Fibroblast of lung (primary cell): Measurements from ENCODE around the gene IGF2R. TPM values are rescaled to one million over a fixed set of nuclear protein-coding genes. Genes with fewer than 3 reads are reported as not detected.

ENCODE experiments used
- DNase-seq, 2 donors: peaks; one replicate each; pipeline versions ENCODE4 v3.0.0 to v3.0.0-alpha.2; 2010; ENCODE audit warnings: low read depth in 2 of 2
- H2AFZ ChIP-seq: 2 replicates; pipeline ENCODE4 v1.5.1; 2012; ENCODE audit warnings: low read length, control low read depth, inconsistent platforms
- H3K27ac ChIP-seq: 2 replicates; pipeline ENCODE4 v1.5.1; 2011; ENCODE audit warnings: low read length, control low read depth; ENCODE audit not compliant: insufficient read depth
- H3K27me3 ChIP-seq: 2 replicates; pipeline ENCODE4 v1.5.1; 2011; ENCODE audit warnings: mild to moderate bottlenecking, low read length; ENCODE audit not compliant: control insufficient read depth, insufficient read depth
- H3K36me3 ChIP-seq: 2 replicates; pipeline ENCODE4 v1.5.1; 2011; ENCODE audit warnings: low read length; ENCODE audit not compliant: control insufficient read depth, insufficient read depth
- H3K4me1 ChIP-seq: 2 replicates; pipeline ENCODE4 v1.5.1; 2011; ENCODE audit warnings: low read length; ENCODE audit not compliant: control insufficient read depth, insufficient read depth; ENCODE audit errors: extremely low read depth
- H3K4me2 ChIP-seq: 2 replicates; pipeline ENCODE4 v1.5.1; 2011; ENCODE audit warnings: low read length, control low read depth; ENCODE audit not compliant: insufficient read depth; ENCODE audit errors: extremely low read depth
- H3K4me3 ChIP-seq, 4 experiments: fragments of 200-600 bp in 1 of 4; sonication (generic) in 1 of 4; replicated peaks in 1 of 4; 2 replicates each; pipeline ENCODE4 v1.5.1; 2011 to 2016; ENCODE audit warnings: low read length in 4 of 4, low read depth in 3 of 4, mild to moderate bottlenecking in 3 of 4, control low read depth in 2 of 4, inconsistent platforms in 1 of 4, mixed read lengths in 1 of 4; ENCODE audit not compliant: insufficient read depth in 1 of 4; ENCODE audit errors: control extremely low read depth in 1 of 4
- H3K79me2 ChIP-seq: 2 replicates; pipeline ENCODE4 v1.5.1; 2012; ENCODE audit warnings: mild to moderate bottlenecking, low read length, inconsistent platforms; ENCODE audit not compliant: control insufficient read depth, insufficient read depth
- H3K9ac ChIP-seq: 2 replicates; pipeline ENCODE4 v1.5.1; 2011; ENCODE audit warnings: mild to moderate bottlenecking, low read length, control low read depth; ENCODE audit not compliant: insufficient read depth
- H3K9me3 ChIP-seq: 2 replicates; pipeline ENCODE4 v1.5.1; 2012; ENCODE audit warnings: low read depth, low read length; ENCODE audit not compliant: control insufficient read depth, insufficient read depth
- H4K20me1 ChIP-seq: 2 replicates; pipeline ENCODE4 v1.5.1; 2011; ENCODE audit warnings: low read length; ENCODE audit not compliant: control insufficient read depth, insufficient read depth; ENCODE audit errors: extremely low read depth
- EZH2 ChIP-seq: IDR thresholded peaks from 2 replicates; pipeline ENCODE4 v1.5.1; 2012; ENCODE audit warnings: low read length, control low read depth, mild to moderate bottlenecking; ENCODE audit errors: missing control alignments
- polyA plus RNA-seq, 2 donors: library from polyadenylated mRNA; depleted of rRNA in 1 of 2; stranded (reverse) in 1 of 2; unstranded in 1 of 2; fragments of >200 nt; gene quantifications; 2 replicates each; pipeline ENCODE4 v1.2.1, GENCODE V29; 2011 to 2012; ENCODE audit warnings: missing spikeins in 1 of 2
- total RNA-seq: library from RNA; depleted of rRNA; stranded (reverse); fragments of >200 nt; gene quantifications from 2 replicates; pipeline ENCODE4 v1.2.1, GENCODE V29; 2014
- TF ChIP-seq, protein P1 (sequence below), 2 donors: IDR thresholded peaks in 1 of 2; conservative IDR thresholded peaks in 1 of 2; 1 replicate in 1 of 2; 2 replicates in 1 of 2; pipeline ENCODE4 v1.5.1; 2011 to 2012; ENCODE audit warnings: low read length in 2 of 2, control low read depth in 1 of 2, inconsistent platforms in 1 of 2, low read depth in 1 of 2, mild to moderate bottlenecking in 1 of 2

The IGF2R gene
- total and polyA plus RNA-seq, 2 donors (not counting 1 experiment from before 2014, with no cell fraction given): 37.6 to 300 TPM

- Histone ChIP-seq H3K27ac (no peak overlapping the region), H3K9me3 (no peaks in the 10 kb centered on the region), H4K20me1 (no peaks in the 10 kb centered on the region), H3K9ac (no peak overlapping the region), H3K36me3 (peaks cover 30% of the 10 kb centered on the region), H2AFZ (no peak overlapping the region), H3K4me1 (peaks cover 27% of the 10 kb centered on the region), H3K4me3 (no peak overlapping the region), H3K79me2 (peaks cover 4% of the 10 kb centered on the region), H3K4me2 (no peak overlapping the region), H3K27me3 (no peaks in the 10 kb centered on the region)
- DNase-seq: no peak
- TF ChIP-seq EZH2: no peak
- TF ChIP-seq, protein P1, sequence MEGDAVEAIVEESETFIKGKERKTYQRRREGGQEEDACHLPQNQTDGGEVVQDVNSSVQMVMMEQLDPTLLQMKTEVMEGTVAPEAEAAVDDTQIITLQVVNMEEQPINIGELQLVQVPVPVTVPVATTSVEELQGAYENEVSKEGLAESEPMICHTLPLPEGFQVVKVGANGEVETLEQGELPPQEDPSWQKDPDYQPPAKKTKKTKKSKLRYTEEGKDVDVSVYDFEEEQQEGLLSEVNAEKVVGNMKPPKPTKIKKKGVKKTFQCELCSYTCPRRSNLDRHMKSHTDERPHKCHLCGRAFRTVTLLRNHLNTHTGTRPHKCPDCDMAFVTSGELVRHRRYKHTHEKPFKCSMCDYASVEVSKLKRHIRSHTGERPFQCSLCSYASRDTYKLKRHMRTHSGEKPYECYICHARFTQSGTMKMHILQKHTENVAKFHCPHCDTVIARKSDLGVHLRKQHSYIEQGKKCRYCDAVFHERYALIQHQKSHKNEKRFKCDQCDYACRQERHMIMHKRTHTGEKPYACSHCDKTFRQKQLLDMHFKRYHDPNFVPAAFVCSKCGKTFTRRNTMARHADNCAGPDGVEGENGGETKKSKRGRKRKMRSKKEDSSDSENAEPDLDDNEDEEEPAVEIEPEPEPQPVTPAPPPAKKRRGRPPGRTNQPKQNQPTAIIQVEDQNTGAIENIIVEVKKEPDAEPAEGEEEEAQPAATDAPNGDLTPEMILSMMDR (conservative IDR thresholded peaks at IDR 0.05 in 1 of 2, IDR thresholded peaks at IDR 0.05 in 1 of 2; ENCODE audit: low read depth in 1 of 2, low read length in 2 of 2): no peak
These were observed 69.6 kb downstream of the IGF2R start for GRCh38 chr6:160038479-160038878.

- Histone ChIP-seq H3K9me3 (no peaks in the 10 kb centered on the region), H3K4me2 (no peak overlapping the region), H3K4me3 (no peak overlapping the region), H4K20me1 (no peaks in the 10 kb centered on the region), H3K36me3 (peaks cover 29% of the 10 kb centered on the region), H3K79me2 (peaks cover 4% of the 10 kb centered on the region), H3K9ac (no peak overlapping the region), H3K27ac (no peak overlapping the region), H3K27me3 (no peaks in the 10 kb centered on the region), H2AFZ (no peak overlapping the region), H3K4me1 (peaks cover 26% of the 10 kb centered on the region)
- no peak for TF ChIP-seq EZH2
- TF ChIP-seq, protein P1 (conservative IDR thresholded peaks at IDR 0.05 in 1 of 2, IDR thresholded peaks at IDR 0.05 in 1 of 2; ENCODE audit: low read depth in 1 of 2, low read length in 2 of 2): no peak
- no peak for DNase-seq
These were observed 70.6 kb downstream of the IGF2R start for GRCh38 chr6:160039441-160039840.

- Histone ChIP-seq H3K27ac (no peak overlapping the region), H3K36me3 (peaks cover 27% of the 10 kb centered on the region)
- TF ChIP-seq, protein P1 (conservative IDR thresholded peaks at IDR 0.05 in 1 of 2, IDR thresholded peaks at IDR 0.05 in 1 of 2; ENCODE audit: low read depth in 1 of 2, low read length in 2 of 2): no peak
- no peak for TF ChIP-seq EZH2
These were observed 71.2 kb downstream of the IGF2R start for GRCh38 chr6:160040055-160040454.

More at GRCh38 chr6:160040055-160040454, 71.2 kb downstream of the IGF2R start:
- no peaks in the 10 kb centered on the region for H3K9me3 ChIP-seq
- H3K4me1 ChIP-seq: peaks cover 26% of the 10 kb centered on the region
- no peak overlapping the region for H2AFZ ChIP-seq
- no peaks in the 10 kb centered on the region for H3K27me3 ChIP-seq
- no peak overlapping the region for H3K9ac ChIP-seq
- H3K4me3 ChIP-seq: no peak overlapping the region
- H4K20me1 ChIP-seq: no peaks in the 10 kb centered on the region
- peaks cover 4% of the 10 kb centered on the region for H3K79me2 ChIP-seq
- H3K4me2 ChIP-seq: no peak overlapping the region
- no peak for DNase-seq
